ENCODE data around the gene DLX6.
"Not testable (repeated sequence)": the region's sequence is repeated elsewhere in the genome, so short reads cannot be mapped to it uniquely, and the experiment has no call there.

DLX6 gene

GRCh38 chr7:97024209-97025129 is 19.1 kb downstream of the DLX6 start, which contains the start of gene DLX5:
DLX5 (minus strand) TSS chr7:97024831; CDS start chr7:97024623, 208 bp downstream.
- no peak for DNase-seq (ENCODE audit: low read depth in 2 of 2)

- no peak for DNase-seq (ENCODE audit: low read depth in 2 of 2)
These were observed 19.8 kb downstream of the DLX6 start for GRCh38 chr7:97025130-97025499.

- no peak for DNase-seq (ENCODE audit: low read depth in 2 of 2)
These were observed 20.8 kb downstream of the DLX6 start for GRCh38 chr7:97025983-97026714.

- DNase-seq (ENCODE audit: low read depth in 2 of 2) = no peak
These were observed 21.5 kb downstream of the DLX6 start for GRCh38 chr7:97026715-97027426.

- peak; percentile 14 to 27 for DNase-seq (ENCODE audit: low read depth in 2 of 2)
These were observed 22.3 kb downstream of the DLX6 start for GRCh38 chr7:97027427-97028234.

- DNase-seq (ENCODE audit: low read depth in 2 of 2) = not testable (repeated sequence)
These were observed 29.0 kb downstream of the DLX6 start for GRCh38 chr7:97034213-97034852.

GRCh38 chr7:97039374-97040065 is 34.2 kb downstream of the DLX6 start:
- DNase-seq (ENCODE audit: low read depth in 2 of 2) = no peak

GRCh38 chr7:97043281-97043680 is 37.9 kb downstream of the DLX6 start:
- DNase-seq (ENCODE audit: low read depth in 2 of 2) = no peak

Measured in stimulated activated CD8-positive, alpha-beta memory T cell treated with anti-CD3 and anti-CD28 coated beads, Interleukin-15, amount 100 ng/mL, for 4 hours (primary cell).